ENCODE results near the gene BID.

Gene BID

DNA sequence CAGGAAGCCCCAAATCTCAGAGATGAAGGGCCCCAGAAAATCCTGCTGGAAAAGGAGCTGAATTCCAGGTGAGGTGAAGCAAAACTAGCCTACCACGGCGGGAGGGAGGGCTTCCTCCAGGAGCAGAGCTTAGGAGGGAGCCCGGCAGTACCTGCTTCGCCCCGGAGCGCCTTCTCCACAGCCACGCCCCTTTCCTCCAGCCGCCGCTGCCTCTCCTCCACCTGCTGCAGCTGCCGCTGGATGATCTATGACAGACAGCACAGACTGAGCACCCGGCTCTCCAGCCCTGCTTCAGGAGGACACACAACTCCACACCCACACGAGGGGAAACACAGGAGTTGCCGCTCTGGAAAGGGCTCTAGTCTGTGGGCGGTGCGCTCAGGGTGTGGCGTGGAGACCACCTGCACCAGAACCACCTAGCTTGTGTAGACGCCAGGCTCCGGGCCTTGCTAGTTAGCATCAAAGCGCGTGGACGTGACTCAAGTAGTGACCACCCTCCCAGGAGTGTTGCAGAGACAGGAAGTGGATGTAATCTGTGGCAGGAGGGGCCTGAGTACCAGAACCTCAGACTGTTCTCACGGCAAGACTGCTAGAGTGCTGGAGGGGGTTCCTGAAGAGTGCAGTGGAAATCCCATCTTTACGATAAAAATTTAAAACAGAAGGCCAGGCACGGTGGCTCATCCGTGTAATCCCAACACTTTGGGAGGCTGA is 34.6 kb upstream of the BID start:
- Histone ChIP-seq H3K4me1 (ENCODE audit: control insufficient read depth in 1 of 2, insufficient read depth in 1 of 2, low read depth in 1 of 2, low read length in 1 of 2) (no peaks in the 10 kb centered on the region), H3K36me3 (no peaks in the 10 kb centered on the region), H3K27me3 (no peaks in the 10 kb centered on the region), H3K4me3 (ENCODE audit: low read depth in 1 of 2, low read length in 1 of 2) (no peak overlapping the region), H3K9me3 (no peaks in the 10 kb centered on the region), H3K27ac (no peak overlapping the region)
- TF ChIP-seq, protein P1, sequence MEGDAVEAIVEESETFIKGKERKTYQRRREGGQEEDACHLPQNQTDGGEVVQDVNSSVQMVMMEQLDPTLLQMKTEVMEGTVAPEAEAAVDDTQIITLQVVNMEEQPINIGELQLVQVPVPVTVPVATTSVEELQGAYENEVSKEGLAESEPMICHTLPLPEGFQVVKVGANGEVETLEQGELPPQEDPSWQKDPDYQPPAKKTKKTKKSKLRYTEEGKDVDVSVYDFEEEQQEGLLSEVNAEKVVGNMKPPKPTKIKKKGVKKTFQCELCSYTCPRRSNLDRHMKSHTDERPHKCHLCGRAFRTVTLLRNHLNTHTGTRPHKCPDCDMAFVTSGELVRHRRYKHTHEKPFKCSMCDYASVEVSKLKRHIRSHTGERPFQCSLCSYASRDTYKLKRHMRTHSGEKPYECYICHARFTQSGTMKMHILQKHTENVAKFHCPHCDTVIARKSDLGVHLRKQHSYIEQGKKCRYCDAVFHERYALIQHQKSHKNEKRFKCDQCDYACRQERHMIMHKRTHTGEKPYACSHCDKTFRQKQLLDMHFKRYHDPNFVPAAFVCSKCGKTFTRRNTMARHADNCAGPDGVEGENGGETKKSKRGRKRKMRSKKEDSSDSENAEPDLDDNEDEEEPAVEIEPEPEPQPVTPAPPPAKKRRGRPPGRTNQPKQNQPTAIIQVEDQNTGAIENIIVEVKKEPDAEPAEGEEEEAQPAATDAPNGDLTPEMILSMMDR (IDR thresholded peaks at IDR 0.05): no peak

DNA sequence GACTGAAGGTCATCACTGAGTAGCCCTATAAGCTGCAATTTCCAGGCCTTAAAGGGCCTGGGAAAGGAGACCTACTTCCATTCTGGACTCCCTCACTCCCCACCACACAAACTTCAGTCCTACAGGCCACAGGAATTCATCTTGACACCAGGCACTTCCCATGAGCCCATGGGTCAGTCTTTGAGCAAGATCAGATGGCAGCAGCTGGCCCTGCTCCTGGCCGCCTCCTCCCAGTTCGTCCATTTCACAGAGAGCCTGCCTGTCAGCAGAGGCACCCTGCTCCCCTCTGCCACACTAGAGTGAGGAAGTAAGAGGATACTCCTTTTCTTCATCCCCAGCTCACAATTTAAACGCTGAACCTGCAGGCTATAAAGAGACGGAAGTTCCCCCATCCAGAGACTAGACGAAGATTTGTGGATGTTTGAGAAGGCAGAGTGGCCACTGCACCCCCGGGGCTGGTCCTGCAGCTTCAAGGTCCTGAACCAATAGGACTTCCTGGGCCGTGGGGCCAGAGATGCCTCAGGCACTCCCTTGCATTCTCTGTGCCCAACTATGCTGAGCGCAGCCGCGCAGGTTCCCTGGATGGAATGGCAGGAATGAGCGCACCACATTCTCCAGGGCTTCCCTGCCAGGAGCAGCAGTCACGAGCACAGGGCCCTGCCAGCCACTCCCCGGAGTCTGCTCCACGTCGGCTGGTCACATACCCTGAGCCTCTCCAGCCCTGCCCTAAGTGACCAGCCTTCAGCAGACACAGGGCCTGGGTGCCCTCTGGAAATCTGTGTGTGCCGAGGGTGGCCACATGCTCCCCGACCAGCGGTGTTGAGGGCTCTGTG is 33.5 kb upstream of the BID start:
- H3K4me1 ChIP-seq (ENCODE audit: control insufficient read depth in 1 of 2, insufficient read depth in 1 of 2, low read depth in 1 of 2, low read length in 1 of 2): no peaks in the 10 kb centered on the region
- TF ChIP-seq, protein P1 (IDR thresholded peaks at IDR 0.05): no peak
- no peaks in the 10 kb centered on the region for H3K36me3 ChIP-seq
- no peak overlapping the region for H3K27ac ChIP-seq
- no peaks in the 10 kb centered on the region for H3K27me3 ChIP-seq
- H3K4me3 ChIP-seq (ENCODE audit: low read depth in 1 of 2, low read length in 1 of 2): no peak overlapping the region
- H3K9me3 ChIP-seq: no peaks in the 10 kb centered on the region

DNA sequence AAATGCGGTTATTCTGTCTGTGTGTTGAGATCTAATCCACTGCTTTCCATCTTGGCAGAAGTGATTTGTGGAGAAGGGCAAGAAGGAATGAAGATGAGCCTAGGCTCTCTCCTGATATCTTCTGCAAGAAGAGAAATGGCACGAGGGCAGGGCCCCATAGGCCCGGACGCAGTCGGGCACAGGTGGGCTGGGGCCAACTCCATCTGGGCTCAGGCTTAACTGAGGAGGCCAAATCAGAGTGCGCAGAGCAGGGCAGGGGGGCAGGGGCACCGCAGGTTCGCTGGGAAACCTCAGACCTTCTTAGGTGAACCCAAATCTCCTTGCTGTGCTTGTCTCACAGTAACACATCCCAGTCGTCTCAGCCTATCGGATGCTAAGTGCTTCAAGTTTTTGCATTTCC is 32.8 kb upstream of the BID start:
- Histone ChIP-seq H3K4me1 (ENCODE audit: control insufficient read depth in 1 of 2, insufficient read depth in 1 of 2, low read depth in 1 of 2, low read length in 1 of 2) (no peaks in the 10 kb centered on the region), H3K9me3 (no peaks in the 10 kb centered on the region), H3K4me3 (ENCODE audit: low read depth in 1 of 2, low read length in 1 of 2) (no peak overlapping the region), H3K27me3 (no peaks in the 10 kb centered on the region), H3K36me3 (no peaks in the 10 kb centered on the region), H3K27ac (no peak overlapping the region)
- TF ChIP-seq, protein P1 (IDR thresholded peaks at IDR 0.05): no peak

DNA sequence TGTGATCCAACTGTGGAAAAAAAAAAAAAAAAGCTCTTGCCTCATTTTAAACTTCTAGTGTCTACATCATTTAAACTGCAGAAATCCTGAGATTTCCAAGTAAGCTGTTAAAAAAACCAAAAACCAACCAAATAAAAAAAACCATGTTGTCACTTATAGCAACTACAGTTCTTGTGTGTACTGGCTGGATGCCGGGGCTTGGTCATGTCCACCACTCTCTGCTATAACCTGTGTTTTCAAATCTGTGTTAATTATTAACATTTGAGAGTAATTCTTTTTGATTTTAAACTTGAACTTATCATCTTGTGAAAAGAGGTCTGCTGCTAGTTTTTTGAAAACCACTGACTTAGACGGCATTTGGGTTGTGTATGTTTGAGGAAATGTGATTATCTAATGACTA is 32.2 kb upstream of the BID start:
- Histone ChIP-seq H3K4me1 (ENCODE audit: control insufficient read depth in 1 of 2, insufficient read depth in 1 of 2, low read depth in 1 of 2, low read length in 1 of 2) (no peaks in the 10 kb centered on the region), H3K27me3 (no peaks in the 10 kb centered on the region), H3K27ac (no peak overlapping the region), H3K36me3 (no peaks in the 10 kb centered on the region), H3K9me3 (no peaks in the 10 kb centered on the region), H3K4me3 (ENCODE audit: low read depth in 1 of 2, low read length in 1 of 2) (no peak overlapping the region)
- TF ChIP-seq, protein P1 (IDR thresholded peaks at IDR 0.05): no peak

DNA sequence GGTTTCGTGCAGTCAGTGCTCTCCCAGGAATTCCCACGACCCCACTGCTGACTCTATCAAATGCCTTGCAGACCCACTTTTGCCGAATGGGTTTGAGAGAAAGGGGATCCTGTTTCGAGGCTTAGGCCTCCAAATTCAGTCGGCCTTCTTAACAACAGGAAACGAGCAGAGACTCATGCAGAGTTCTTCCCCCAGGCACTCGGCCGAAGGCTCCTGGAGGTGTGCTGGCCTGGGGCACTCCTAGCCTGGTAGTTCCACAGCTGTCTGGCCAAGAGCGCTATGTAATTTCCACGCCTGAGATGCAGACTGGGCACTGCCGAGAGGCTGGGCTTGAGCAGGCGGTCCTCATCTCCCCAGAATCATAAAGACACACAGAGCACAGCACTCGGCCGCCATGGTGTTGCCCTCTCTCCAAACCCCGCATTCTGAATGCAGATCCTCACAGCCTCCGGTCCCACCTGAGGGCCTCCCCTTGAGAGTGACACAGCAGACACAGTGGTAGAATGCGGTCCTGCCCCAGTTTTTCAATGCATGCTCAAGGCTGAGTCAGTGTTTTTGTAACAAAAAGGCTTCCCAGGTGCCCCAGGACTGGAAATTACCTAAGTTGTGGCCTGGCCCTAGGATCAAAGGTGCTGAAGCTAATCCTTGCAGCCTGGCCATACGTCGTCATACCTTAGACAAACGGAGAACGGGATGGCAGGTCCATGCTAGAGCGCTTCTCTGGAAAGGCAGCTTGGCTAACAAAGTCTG is 30.2 kb upstream of the BID start:
- H3K4me3 ChIP-seq (ENCODE audit: low read depth in 1 of 2, low read length in 1 of 2): no peak overlapping the region
- H3K36me3 ChIP-seq: no peaks in the 10 kb centered on the region

More for the DNA sequence above, 30.2 kb upstream of the BID start:
- no peaks in the 10 kb centered on the region for H3K4me1 ChIP-seq (ENCODE audit: control insufficient read depth in 1 of 2, insufficient read depth in 1 of 2, low read depth in 1 of 2, low read length in 1 of 2)
- TF ChIP-seq, protein P1 (IDR thresholded peaks at IDR 0.05): no peak
- H3K27me3 ChIP-seq: no peaks in the 10 kb centered on the region
- H3K9me3 ChIP-seq: no peaks in the 10 kb centered on the region
- H3K27ac ChIP-seq: no peak overlapping the region

Measured in neutrophil (primary cell).